Central memory CD4-positive, alpha-beta T cell (primary cell): ENCODE results near the gene MAT2B.
A peak's percentile ranks its signal among the peaks of the same experiment; 100 is the strongest.
"Not testable (repeated sequence)": the region's sequence is repeated elsewhere in the genome, so short reads cannot be mapped to it uniquely, and the experiment has no call there.

Source experiments
- DNase-seq: peaks from one replicate; pipeline ENCODE4 v3.0.0; 2022

The MAT2B gene

GRCh38 chr5:163504079-163504931, 1.1 kb upstream of the MAT2B start:
- DNase-seq: peak; percentile 12

GRCh38 chr5:163505049-163505367, 411 bp upstream of the MAT2B start:
- DNase-seq: no peak

DNA sequence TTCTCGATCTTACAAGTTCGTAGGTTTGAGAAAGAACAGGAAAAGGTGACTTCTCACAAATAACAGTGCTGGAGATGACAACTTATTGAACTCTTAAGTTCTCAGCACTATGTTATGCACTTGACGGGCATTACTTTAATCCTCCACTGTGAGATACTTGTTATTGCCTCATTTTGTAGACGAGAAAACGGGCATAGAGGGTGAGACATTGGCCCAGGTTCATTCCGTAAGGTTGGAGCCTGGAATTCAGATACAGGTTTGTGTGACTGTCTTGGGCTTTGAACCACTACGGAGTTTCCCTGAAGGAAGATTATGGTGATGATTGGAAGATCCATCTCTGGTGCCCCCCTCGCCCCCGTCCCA, 657 bp downstream of the MAT2B start:
- DNase-seq: no peak

GRCh38 chr5:163506726-163507125, 1.3 kb downstream of the MAT2B start:
- no peak for DNase-seq

DNA sequence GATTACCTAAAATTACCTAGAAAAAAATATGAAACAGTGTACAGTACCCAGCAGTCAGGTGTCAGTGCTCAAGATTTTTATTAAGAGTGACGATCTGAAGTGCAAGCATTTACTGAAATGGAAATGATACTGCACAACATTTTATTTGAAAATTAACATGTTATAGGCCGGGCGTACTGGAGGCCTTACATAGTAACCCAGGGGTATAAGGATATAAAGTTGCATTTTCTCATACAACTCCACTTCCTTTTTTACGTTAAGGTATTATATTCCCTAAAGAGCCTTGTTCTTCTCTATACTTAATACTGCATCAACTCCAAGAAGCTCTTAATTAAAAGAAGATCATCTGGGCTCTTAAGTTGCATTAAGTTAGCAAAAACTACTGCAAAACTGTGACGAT, 3.3 kb downstream of the MAT2B start:
- no peak for DNase-seq

- no peak for DNase-seq
Observed at GRCh38 chr5:163509291-163509951, 4.0 kb downstream of the MAT2B start.

GRCh38 chr5:163512526-163512925, 7.1 kb downstream of the MAT2B start:
- no peak for DNase-seq

GRCh38 chr5:163525096-163525495, 19.7 kb downstream of the MAT2B start:
- no peak for DNase-seq

GRCh38 chr5:163529698-163530097, 24.3 kb downstream of the MAT2B start:
- DNase-seq: no peak

- no peak for DNase-seq
Observed at GRCh38 chr5:163531272-163531671, 25.9 kb downstream of the MAT2B start.

- DNase-seq: no peak
Observed at GRCh38 chr5:163532171-163533084, 27.0 kb downstream of the MAT2B start.

- DNase-seq: no peak
Observed at GRCh38 chr5:163533223-163533622, 27.8 kb downstream of the MAT2B start.

- DNase-seq: no peak
Observed at GRCh38 chr5:163534492-163535094, 29.2 kb downstream of the MAT2B start.

- no peak for DNase-seq
Observed at GRCh38 chr5:163535290-163535689, 29.9 kb downstream of the MAT2B start.

DNA sequence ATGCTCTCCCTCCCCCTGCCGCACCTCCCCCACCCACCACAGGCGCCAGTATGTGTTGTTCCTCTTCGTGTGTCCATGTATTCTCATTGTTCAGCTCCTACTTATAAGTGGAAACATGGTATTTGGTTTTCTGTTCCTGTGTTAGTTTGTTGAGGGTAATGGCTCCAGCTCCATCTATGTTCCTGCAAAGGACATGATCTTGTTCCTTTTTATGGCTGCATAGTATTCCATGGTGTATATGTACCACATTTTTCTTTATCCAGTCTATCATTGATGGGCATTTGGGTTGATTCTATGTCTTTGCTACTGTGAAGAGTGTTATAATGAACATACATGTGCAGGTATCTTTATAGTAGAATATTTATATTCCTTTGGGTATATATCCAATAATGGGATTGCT, 31.0 kb downstream of the MAT2B start:
- not testable (repeated sequence) for DNase-seq

DNA sequence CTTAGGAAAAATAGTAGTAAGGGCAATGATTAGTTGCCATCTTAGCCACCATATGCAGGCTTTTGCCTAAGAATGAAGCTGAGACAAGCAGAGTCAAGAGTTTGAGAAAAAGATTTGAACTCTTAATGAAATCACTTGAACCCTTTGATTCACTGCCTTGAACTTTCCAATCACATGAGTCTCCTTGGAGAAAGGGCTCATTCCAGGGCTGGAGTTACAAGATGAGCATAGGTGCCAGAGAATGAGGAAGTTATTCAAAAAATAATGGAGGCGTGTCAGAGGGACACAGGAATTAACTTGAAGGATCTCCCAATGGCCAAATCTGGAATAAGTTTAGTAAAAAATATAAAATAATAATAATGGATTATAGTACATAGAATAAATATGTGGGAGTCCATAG, 35.3 kb downstream of the MAT2B start:
- DNase-seq: no peak

GRCh38 chr5:163542771-163543170, 37.4 kb downstream of the MAT2B start:
- DNase-seq: no peak

GRCh38 chr5:163544041-163544440, 38.6 kb downstream of the MAT2B start:
- no peak for DNase-seq

DNA sequence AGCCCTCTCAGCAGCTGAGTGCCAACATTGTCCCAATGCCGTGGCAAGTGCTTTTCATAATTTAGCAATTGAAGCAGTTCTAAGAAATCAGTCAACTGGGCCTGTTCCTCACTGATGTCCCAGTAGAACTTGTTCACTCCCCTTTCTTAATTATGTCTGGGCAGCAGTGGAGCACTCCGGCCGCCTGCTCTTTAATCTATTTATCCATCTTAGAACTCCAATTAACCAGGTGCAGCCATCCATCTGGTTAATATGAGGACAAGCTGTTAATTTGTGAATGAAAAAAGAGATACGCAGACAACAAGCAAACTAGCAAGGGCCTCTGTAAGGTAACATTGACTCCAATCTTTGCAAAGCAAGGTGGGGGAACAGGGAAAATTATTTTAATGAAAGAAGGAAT, 39.4 kb downstream of the MAT2B start:
- DNase-seq: no peak

- peak; percentile 13 for DNase-seq
Observed at GRCh38 chr5:163548649-163549048, 43.2 kb downstream of the MAT2B start.

GRCh38 chr5:163551156-163551555, 45.7 kb downstream of the MAT2B start:
- DNase-seq: no peak

DNA sequence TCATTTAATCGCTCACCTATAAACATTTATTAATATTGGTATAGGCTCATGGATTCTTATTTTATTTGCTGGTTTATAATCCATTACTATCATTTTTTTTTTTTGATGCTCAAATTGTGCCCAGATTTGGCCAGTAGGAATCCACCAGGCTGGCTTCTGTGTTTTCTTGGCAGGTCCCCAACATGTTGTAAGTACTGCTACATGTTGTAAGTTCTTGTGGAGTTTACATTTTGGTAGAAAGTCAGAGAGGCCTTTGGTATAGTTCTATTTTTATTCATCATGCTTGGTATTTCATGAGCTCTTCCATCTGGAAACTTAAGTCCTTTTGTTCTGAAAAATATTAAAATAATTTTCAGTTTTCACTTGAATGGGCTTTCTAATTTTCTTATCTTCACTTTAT, 47.1 kb downstream of the MAT2B start:
- no peak for DNase-seq

DNA sequence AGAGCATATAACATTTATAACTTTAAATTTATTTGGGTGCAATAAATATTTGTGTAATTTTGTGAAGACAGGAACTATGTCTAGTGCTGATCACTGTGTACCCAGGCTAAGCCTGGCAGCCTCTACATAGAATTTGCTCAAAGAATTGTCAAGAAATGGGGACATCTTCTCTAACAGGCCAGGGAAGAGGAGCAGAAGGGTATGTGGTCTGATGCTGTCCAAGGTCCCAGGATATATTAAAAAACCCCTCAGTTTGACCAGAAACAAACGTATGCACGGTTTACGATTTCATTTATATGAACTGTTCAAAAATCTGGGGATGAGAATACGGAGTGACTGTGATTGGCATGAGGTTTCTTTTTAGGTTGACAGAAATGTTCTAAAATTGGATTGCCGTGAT, 55.9 kb downstream of the MAT2B start:
- no peak for DNase-seq
